HG02981 (cell line): ENCODE measurements around the gene CSRNP3.
"Not testable (repeated sequence)": the region's sequence is repeated elsewhere in the genome, so short reads cannot be mapped to it uniquely, and the experiment has no call there.

Experiments used
- ATAC-seq: cut with Tn5 transposase; IDR thresholded peaks from one replicate; pipeline ENCODE4 v1.9.1; 2021; ENCODE audit warnings: mild to moderate bottlenecking, moderate library complexity; ENCODE audit not compliant: unreplicated experiment

Gene CSRNP3

GRCh38 chr2:165630236-165630635 is 160.7 kb downstream of the CSRNP3 start:
- no peak for ATAC-seq

GRCh38 chr2:165631089-165631488 is 161.6 kb downstream of the CSRNP3 start:
- no peak for ATAC-seq

- ATAC-seq, result no peak
These were observed 163.1 kb downstream of the CSRNP3 start for GRCh38 chr2:165632594-165632993.

DNA sequence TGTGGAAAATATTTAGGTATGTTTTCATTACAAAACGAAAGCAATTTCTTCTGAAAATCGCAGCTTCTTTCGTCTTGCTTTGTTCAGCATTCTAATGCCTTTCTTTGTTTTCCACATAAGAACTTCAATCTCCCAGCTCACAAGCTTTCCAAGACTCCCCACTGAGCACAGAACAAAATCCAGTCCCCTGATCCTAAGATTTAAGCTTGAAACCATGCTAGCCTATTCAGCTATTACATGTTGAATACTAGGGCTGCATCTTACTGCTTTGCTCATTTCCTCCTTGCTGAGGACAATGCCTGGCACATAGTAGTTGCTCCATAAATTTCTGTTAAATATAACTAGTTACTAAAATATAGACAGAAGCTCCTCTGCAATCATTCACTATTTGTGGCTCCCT is 163.9 kb downstream of the CSRNP3 start:
- ATAC-seq, result no peak

DNA sequence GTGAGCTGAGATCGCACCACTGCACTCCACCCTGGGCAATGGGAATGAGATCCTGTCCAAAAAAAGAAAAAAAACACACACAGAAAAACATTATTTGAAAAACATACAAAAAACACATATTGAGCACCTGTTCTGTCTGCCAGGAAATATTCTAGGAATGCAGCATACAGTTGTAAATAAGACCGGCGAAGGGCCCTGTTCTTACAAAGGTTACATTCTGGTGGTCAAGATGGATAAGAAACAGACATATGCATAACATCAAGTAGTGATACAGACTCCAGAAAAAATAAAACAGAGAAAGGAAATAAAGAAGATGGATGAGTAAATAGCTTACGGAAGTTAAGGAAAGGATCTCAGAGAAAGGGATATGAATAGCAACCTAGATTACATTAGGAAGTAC is 164.8 kb downstream of the CSRNP3 start:
- ATAC-seq, result no peak

DNA sequence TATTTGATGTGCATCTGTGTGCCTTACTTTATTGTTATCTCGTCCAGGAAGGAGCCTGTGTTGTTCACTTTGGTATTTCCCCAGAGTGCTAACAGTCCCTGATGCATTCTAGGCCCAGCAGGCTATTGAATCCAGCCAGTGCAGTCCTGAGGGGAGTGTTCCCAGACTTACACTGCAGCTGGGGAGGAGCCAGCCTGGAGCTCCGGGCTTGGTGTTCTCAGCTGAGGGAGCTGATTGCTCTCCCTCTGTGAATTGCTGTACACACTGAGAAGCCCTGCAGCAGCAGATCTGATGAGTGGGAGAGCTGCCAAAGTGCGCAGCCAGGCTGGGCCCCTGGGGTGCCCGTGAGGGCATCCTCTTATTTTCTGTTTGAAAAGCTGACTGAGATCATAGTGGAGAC is 165.4 kb downstream of the CSRNP3 start:
- no peak for ATAC-seq

GRCh38 chr2:165635532-165635931 is 166.0 kb downstream of the CSRNP3 start:
- no peak for ATAC-seq

DNA sequence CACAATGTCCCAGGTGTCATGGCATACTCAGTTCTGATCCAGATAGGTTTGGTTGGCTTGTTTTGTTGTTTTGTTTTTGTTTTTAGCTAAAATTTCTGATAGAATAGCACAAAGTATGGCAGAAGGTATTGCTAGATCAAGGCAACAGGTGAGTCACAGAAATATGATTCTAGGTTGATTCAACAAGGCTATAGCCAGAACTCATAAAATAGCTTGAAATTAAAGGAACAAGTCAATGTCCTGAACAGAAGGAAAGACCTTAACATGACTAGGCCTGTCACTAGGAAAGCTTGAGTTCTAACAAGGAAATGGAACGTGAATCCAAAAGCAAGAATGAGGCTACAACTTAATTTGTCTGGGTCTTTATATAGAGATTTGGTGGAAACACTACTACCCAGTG is 167.5 kb downstream of the CSRNP3 start:
- ATAC-seq, result no peak

- no peak for ATAC-seq
These were observed 167.9 kb downstream of the CSRNP3 start for GRCh38 chr2:165637396-165637795.

- no peak for ATAC-seq
These were observed 170.0 kb downstream of the CSRNP3 start for GRCh38 chr2:165639504-165639903.

DNA sequence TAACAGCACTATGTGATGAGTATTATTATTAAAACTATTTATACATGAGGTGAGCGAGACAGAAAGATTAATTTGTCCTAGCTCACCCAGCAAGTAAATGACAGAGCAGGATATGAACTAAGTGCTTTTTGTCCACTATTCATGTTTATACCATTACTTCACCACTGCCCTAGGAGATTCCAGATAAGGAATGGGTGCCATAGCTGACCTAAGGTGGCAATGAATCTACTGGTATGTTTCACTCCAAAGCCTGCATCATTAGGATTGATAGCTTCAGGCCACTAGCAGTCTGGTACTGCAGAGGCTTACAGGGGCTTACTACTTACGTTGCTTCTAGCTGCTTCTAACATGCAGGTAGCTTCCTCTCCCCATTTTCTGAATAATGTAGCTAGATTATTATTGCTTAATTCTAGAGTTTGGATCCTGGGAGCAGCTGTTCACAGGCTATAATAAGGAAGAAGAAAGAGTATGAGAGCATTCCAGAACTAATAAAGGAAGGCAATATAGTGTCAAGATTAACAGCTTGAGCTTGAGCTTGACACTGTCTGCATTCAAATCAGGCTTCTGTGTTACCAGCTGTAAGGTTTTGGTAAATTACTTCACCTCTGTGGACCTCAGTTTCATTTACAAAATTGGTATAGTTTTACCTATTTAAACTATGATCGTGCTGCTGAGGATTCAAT is 170.9 kb downstream of the CSRNP3 start:
- ATAC-seq, result no peak

DNA sequence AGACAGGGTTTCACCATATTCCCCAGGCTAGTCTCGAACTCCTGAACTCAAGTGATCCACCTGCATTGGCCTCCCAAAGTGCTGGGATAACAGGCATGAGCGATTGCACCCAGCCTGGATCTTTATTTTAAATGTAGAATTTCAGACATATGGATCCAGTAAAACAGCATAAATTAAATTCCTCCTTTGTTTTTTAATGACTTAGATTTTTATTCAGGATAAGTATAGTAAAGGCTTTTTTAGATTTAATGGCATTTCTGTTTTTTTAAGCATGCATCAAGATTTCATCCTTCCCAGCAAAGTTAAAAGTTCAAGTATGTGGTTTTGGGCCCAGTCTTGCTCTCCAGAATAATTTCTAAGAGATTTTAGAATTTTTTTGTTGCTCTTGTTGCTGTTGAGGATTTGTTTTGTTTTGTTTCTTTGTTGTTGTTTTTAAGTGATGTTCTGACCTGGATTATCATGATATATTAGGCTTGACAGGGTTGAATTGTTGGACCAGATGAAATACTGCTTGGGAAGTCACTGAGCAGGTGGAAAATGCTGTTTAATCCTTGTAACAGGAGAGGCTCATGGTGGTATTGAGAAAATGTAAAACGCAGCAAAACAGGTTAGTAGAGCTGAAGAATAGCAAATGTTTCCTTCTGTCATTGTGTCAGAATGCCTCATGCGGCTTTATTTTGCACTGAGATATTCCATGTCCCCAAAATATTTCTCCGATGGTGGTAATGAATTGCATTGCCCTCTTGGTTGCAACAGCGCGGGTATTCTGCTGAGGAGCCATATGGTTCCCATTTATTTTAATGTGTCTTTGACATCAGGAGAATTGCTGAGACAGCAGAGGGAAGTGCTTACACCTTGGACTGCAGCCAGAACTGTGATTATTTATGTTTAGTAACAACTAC is 176.7 kb downstream of the CSRNP3 start:
- no peak for ATAC-seq

DNA sequence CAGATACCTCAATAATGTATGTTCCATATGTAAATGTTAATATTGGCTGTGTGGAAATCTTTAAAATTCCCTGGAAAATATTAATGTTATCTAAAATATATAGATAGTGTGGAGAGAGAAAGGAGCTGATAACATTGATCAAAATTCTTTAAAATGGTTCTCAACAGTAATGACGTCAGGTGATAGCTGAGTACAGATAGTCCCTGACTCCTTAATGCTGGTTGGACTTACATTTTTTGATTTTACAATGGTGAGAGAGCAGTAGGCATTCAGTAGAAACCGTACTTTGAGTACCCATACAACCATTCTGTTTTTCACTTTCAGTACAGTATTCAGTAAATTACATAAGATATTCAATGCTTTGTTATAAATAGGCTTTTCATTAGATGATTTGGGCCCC is 177.9 kb downstream of the CSRNP3 start:
- no peak for ATAC-seq

DNA sequence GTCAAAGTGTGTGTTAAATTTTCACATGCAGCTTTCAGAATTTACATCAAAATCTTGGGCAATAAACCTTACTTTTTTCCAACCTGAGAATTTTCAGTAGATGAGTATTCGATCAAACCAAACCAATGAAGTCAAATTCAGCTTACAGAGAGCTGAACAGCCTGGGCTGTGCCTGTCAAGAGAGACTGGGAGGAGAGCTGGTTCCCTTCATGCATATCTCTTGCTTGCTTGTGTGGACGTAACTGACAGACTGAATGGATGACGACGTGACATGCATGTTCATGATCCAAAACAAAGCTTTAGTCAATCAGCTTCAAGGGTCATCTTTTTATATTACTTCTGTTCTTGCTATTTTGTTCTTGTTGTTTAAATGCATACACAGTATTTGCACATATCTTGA is 179.3 kb downstream of the CSRNP3 start:
- ATAC-seq, result no peak

GRCh38 chr2:165651233-165651632 is 181.7 kb downstream of the CSRNP3 start:
- no peak for ATAC-seq

DNA sequence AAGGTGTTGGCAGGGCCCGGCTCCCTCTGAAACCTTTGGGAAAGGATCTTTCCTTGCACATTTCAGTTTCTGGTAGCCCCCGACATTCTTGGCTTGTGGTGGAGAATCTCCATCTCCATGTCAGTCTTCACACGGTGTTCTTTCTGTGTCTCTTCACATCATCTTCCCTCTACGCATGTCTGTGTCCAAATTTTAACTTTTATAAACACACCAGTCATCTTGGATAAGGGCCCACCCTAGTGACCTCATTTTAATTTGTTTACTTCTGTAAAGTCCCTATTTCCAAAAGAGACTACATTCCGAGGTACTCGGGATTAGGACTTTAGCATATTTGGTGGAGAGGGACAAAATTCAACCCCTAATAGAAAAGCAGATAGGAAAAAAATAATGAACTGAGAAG is 186.2 kb downstream of the CSRNP3 start:
- ATAC-seq, result no peak

DNA sequence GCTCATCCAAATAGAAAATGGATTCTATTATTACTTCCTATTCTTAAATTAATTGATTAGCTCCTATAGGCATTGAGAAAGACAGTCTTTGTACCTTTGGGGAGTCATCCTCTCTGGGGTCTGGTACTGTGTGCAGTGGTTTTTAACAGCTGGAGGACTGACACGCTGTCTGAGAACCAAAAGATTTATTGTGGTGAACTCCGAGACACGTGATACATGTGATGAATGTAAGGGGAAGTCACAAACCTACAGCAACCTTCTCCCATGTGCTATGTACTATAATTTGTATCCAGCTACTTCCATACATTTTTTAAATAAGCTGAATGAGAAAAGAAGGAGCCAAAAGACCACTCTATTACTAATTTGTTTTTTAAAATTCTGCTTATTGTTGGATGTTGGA is 190.9 kb downstream of the CSRNP3 start:
- ATAC-seq, result peak; percentile 90

DNA sequence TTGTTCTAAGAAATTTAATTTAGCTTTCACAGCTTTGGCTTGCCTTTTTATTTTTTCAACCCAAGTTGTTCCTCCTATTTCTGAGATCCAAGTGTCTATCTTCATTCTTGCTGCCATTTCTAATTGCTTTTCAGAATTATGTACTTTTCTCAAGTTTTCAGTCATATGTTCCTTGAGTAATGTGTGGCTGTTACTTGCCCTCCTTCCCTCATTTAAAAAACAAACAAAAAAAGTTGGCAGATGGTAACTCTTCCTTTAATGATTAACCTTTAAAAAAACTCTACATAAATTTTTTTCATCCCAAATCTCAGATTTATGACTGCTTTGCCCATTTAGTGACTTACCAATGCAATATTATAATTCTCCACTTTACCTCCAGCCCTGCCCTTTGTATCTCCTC is 193.2 kb downstream of the CSRNP3 start:
- ATAC-seq, result no peak

DNA sequence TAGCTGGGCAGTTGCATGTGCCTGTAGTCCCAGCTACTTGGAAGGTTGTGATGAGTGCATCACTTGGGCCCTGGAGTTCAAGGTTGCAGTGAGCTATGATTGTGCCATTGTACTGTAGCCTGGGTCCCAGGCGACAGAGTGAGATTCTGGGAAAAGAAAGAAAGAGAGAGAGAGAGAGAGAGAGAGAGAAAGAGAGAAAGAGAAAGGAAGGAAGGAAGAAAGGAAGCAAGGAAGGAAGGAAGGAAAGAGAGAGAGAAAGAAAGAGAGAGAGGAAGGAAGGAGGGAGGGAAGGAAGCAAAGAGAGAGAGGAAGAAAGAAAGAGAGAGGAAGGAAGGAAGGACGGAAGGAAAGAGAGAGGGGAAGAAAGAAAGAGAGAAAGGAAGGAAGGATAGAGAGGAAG is 196.1 kb downstream of the CSRNP3 start:
- no peak for ATAC-seq

- ATAC-seq, result not testable (repeated sequence)
These were observed 196.6 kb downstream of the CSRNP3 start for GRCh38 chr2:165666073-165666472.

DNA sequence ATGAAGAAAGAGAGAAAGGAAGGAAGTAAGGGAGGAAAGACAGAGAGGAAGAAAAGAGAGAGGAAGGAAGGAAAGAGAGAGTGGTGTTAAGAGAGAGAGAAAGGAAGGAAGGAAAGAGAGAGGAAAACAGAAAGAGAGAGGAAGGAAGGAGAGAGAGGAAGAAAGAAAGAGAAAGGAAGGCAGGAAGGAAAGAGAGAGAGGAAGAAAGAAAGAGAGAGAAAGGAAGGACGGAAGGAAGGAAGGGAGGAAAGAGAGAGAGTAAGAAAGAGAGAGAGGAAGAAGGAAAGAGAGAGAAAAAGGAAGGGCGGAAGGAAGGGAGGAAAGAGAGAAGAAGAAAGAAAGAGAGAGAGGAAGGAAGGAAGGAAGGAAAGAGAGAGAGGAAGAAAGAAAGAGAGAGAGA is 197.1 kb downstream of the CSRNP3 start:
- no peak for ATAC-seq

DNA sequence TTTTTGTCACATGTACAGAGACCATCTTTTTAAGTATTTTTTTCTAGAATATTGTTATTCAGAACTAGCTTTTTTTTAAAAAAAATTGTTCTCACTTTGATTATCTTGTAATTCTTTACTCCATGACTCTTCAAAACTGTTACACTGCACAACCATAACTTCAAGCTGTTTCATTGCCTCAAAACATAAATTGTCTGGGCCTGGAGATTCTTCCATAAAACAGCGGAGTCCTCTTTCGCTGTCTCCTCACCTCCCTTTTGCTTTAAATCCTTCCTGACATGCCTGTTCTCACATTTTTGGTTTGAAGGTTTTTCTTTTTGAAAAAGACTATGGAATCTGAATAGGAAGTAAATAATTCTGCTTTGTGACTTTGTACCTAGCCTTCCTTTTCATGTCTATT is 197.9 kb downstream of the CSRNP3 start:
- ATAC-seq, result no peak
